ENCODE results near the gene EDDM3A. TPM values are rescaled to one million over a fixed set of nuclear protein-coding genes. Genes with fewer than 3 reads are reported as not detected.

The EDDM3A gene
- total and polyA plus RNA-seq, 2 of the 4 experiments (the other 2 are of a cell fraction), result not detected

DNA sequence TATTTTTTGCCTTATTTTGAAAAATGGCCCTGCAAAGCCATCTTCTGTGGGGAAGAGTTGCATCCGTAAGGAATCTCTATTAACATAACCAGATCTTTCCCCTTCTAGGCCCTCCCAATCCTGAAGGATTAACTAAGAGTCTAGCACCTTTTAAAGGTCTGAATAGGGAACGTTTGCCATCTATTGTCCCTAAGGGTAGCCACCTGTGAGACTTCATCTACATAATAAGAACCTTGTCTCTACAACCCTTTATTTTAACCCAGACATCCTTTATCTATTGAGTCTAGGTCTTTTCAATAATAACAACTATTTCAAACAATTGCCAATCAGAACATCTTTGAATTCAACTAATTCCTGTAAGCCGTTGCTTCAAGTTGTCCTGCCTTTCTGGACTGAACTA is 27.0 kb downstream of the EDDM3A start:
- H4K5ac ChIP-seq (ENCODE audit: low read depth, low read length), result no peak overlapping the region
- no peak overlapping the region for H2BK120ac ChIP-seq (ENCODE audit: low read depth, low read length)
- H2BK20ac ChIP-seq (ENCODE audit: low read depth, low read length), result no peak overlapping the region
- TF ChIP-seq RCOR1 (IDR thresholded peaks at IDR 0.05; ENCODE audit: insufficient replicate concordance, low read length), result no peak
- no peak for TF ChIP-seq CEBPB (IDR thresholded peaks at IDR 0.05; ENCODE audit: low read depth, low read length)
- TF ChIP-seq, protein P1, sequence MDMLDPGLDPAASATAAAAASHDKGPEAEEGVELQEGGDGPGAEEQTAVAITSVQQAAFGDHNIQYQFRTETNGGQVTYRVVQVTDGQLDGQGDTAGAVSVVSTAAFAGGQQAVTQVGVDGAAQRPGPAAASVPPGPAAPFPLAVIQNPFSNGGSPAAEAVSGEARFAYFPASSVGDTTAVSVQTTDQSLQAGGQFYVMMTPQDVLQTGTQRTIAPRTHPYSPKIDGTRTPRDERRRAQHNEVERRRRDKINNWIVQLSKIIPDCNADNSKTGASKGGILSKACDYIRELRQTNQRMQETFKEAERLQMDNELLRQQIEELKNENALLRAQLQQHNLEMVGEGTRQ (IDR thresholded peaks at IDR 0.05; ENCODE audit: low read depth, low read length), result no peak
- TF ChIP-seq CHD1 (IDR thresholded peaks at IDR 0.05; ENCODE audit: low read depth, low read length), result no peak
- TF ChIP-seq RAD21 (IDR thresholded peaks at IDR 0.05; ENCODE audit: low read length), result no peak
- no peak for TF ChIP-seq SMC3 (IDR thresholded peaks at IDR 0.05; ENCODE audit: low read depth, low read length)
- no peak for TF ChIP-seq FOS (IDR thresholded peaks at IDR 0.05; ENCODE audit: low read depth, low read length)
- TF ChIP-seq MXI1 (IDR thresholded peaks at IDR 0.05; ENCODE audit: borderline replicate concordance, low read depth, low read length), result no peak
- TF ChIP-seq MAZ (IDR thresholded peaks at IDR 0.05; ENCODE audit: borderline replicate concordance, low read depth, low read length), result no peak
- TF ChIP-seq, protein P2, sequence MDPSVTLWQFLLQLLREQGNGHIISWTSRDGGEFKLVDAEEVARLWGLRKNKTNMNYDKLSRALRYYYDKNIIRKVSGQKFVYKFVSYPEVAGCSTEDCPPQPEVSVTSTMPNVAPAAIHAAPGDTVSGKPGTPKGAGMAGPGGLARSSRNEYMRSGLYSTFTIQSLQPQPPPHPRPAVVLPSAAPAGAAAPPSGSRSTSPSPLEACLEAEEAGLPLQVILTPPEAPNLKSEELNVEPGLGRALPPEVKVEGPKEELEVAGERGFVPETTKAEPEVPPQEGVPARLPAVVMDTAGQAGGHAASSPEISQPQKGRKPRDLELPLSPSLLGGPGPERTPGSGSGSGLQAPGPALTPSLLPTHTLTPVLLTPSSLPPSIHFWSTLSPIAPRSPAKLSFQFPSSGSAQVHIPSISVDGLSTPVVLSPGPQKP (IDR thresholded peaks at IDR 0.05; ENCODE audit: borderline replicate concordance, low read depth, low read length), result no peak
- no peak for TF ChIP-seq RFX5 (IDR thresholded peaks at IDR 0.05; ENCODE audit: low read depth, low read length)
- TF ChIP-seq MAFK (IDR thresholded peaks at IDR 0.05; ENCODE audit: low read depth, low read length), result no peak
- TF ChIP-seq, protein P3, sequence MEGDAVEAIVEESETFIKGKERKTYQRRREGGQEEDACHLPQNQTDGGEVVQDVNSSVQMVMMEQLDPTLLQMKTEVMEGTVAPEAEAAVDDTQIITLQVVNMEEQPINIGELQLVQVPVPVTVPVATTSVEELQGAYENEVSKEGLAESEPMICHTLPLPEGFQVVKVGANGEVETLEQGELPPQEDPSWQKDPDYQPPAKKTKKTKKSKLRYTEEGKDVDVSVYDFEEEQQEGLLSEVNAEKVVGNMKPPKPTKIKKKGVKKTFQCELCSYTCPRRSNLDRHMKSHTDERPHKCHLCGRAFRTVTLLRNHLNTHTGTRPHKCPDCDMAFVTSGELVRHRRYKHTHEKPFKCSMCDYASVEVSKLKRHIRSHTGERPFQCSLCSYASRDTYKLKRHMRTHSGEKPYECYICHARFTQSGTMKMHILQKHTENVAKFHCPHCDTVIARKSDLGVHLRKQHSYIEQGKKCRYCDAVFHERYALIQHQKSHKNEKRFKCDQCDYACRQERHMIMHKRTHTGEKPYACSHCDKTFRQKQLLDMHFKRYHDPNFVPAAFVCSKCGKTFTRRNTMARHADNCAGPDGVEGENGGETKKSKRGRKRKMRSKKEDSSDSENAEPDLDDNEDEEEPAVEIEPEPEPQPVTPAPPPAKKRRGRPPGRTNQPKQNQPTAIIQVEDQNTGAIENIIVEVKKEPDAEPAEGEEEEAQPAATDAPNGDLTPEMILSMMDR (conservative IDR thresholded peaks at IDR 0.05; ENCODE audit: low read depth, low read length), result no peak
- no peak for TF ChIP-seq POLR2A (IDR thresholded peaks at IDR 0.05; ENCODE audit: low read depth, low read length)
- TF ChIP-seq NFE2L2 (IDR thresholded peaks at IDR 0.05; ENCODE audit: low read depth, low read length), result no peak
- TF ChIP-seq BHLHE40 (IDR thresholded peaks at IDR 0.05; ENCODE audit: low read depth, low read length), result no peak
- no peak overlapping the region for H3K14ac ChIP-seq (replicated peaks; ENCODE audit: low read depth, low read length)
- H3K4me1 ChIP-seq (ENCODE audit: control insufficient read depth, insufficient read depth, low read length), result no peaks in the 10 kb centered on the region
- no peaks in the 10 kb centered on the region for H4K20me1 ChIP-seq (ENCODE audit: insufficient read depth, low read length)
- H3K18ac ChIP-seq (ENCODE audit: low read depth, low read length), result no peak overlapping the region
- H3K79me1 ChIP-seq (ENCODE audit: low read depth in 1 of 2, low read length in 2 of 2), result no peaks in the 10 kb centered on the region
- no peak overlapping the region for H2AK9ac ChIP-seq (replicated peaks; ENCODE audit: low read depth, low read length, poor library complexity)
- H2BK5ac ChIP-seq (ENCODE audit: low read depth, low read length, poor library complexity, severe bottlenecking), result no peak overlapping the region
- no peak overlapping the region for H4K91ac ChIP-seq (ENCODE audit: insufficient read depth, low read depth, low read length)
- WGBS, 2 experiments (ENCODE audit: extremely low coverage in 2 of 2, insufficient read length in 1 of 2), result 0% methylated on average over 1 of the region's 3 CpGs; no CpG with 5 or more reads in 1 of the 2 experiments
- no peak overlapping the region for H2AFZ ChIP-seq (replicated peaks; ENCODE audit: low read length, poor library complexity)
- ATAC-seq (ENCODE audit: low read depth), result no peak
- no peak overlapping the region for H4K8ac ChIP-seq (ENCODE audit: low read depth in 2 of 2, low read length in 2 of 2)
- no peak for DNase-seq
- in situ Hi-C loops (cut with MboI; ENCODE audit: low sequenced_read_pairs) (no loop called here), dilution Hi-C loops (cut with HindIII; ENCODE audit: low sequenced_read_pairs, unreplicated experiment) (no loop called here), intact Hi-C loops (cut with micrococcal nuclease) (no loop called here)
- H3K9me1 ChIP-seq (ENCODE audit: insufficient read depth, low read length), result no peaks in the 10 kb centered on the region
- H2BK15ac ChIP-seq (ENCODE audit: low read depth, low read length), result no peak overlapping the region
- ChIA-PET POLR2A (ENCODE audit: unreplicated experiment) (no interaction called here), CTCF (no interaction called here)
- H3K23ac ChIP-seq (ENCODE audit: low read depth, low read length), result no peak overlapping the region
- H3K27ac ChIP-seq (ENCODE audit: insufficient read depth, low read length), result no peak overlapping the region
- H3K27me3 ChIP-seq (ENCODE audit: control insufficient read depth, insufficient read depth, low read length), result no peaks in the 10 kb centered on the region
- no peaks in the 10 kb centered on the region for H3K9me3 ChIP-seq (ENCODE audit: control insufficient read depth, insufficient read depth, low read length)
- H3K9ac ChIP-seq (ENCODE audit: low read depth, low read length), result no peak overlapping the region
- H3K4me2 ChIP-seq (ENCODE audit: low read depth, low read length), result no peak overlapping the region
- no peak overlapping the region for H3K4ac ChIP-seq (ENCODE audit: low read depth, low read length)
- BruUV-seq (replicated peaks), result no TSS peak
- no peak overlapping the region for H3K4me3 ChIP-seq (ENCODE audit: insufficient read depth, low read depth, low read length)
- H3K36me3 ChIP-seq (ENCODE audit: control insufficient read depth, insufficient read depth, low read length), result no peaks in the 10 kb centered on the region
- no peak overlapping the region for H2AK5ac ChIP-seq (ENCODE audit: low read depth, low read length)
- no peak overlapping the region for H3K56ac ChIP-seq (ENCODE audit: extremely low read depth, insufficient read depth, low read length)

All from IMR-90 (cell line).